Peyer's patch (tissue), 4 donors: Measurements from ENCODE around the gene SARM1. TPM values are rescaled to one million over a fixed set of nuclear protein-coding genes. Genes with fewer than 3 reads are reported as not detected.

Experiments used
- DNase-seq, 3 donors: peaks; one replicate each; pipeline ENCODE4 v3.0.0-alpha.2; 2017 to 2019
- H3K27ac ChIP-seq, 4 donors: fragments of 200-600 bp; sonication (generic); one replicate each; pipeline ENCODE4 v1.5.1; 2016 to 2019
- H3K27me3 ChIP-seq, 2 donors: fragments of 200-600 bp; sonication (generic); one replicate each; pipeline ENCODE4 v1.5.1; 2019
- H3K36me3 ChIP-seq, 3 donors: fragments of 200-600 bp; sonication (generic); one replicate each; pipeline ENCODE4 v1.5.1; 2016 to 2019
- H3K4me1 ChIP-seq, 4 donors: fragments of 200-600 bp; sonication (generic); one replicate each; pipeline ENCODE4 v1.5.1; 2016 to 2019
- H3K4me3 ChIP-seq, 4 donors: fragments of 200-600 bp; sonication (generic); 1 replicate in 3 of 4; 2 replicates in 1 of 4; pipeline ENCODE4 v1.5.1; 2016 to 2019; ENCODE audit warnings: mild to moderate bottlenecking in 1 of 4
- H3K9me3 ChIP-seq, 4 donors: fragments of 200-600 bp; sonication (generic); one replicate each; pipeline ENCODE4 v1.5.1; 2016 to 2019; ENCODE audit warnings: mild to moderate bottlenecking in 1 of 4
- POLR2A ChIP-seq, 2 donors: fragments of 450-650 bp; IDR thresholded peaks; one replicate each; pipeline ENCODE4 v1.5.1; 2017; ENCODE audit warnings: antibody characterized with exemption in 2 of 2, mild to moderate bottlenecking in 2 of 2, moderate library complexity in 2 of 2
- total RNA-seq, 4 donors: library from RNA; depleted of rRNA; stranded (reverse); fragments of >200 nt; gene quantifications; one replicate each; pipeline ENCODE4 v1.1.0, GENCODE V29; 2016
- TF ChIP-seq, protein P1 (sequence below), 6 experiments: fragments of 450-650 bp in 4 of 6; fragments of 200-600 bp in 2 of 6; sonication (generic) in 1 of 6; IDR thresholded peaks; one replicate each; pipeline ENCODE4 v1.5.1; 2017 to 2019; ENCODE audit warnings: antibody characterized with exemption in 6 of 6, mild to moderate bottlenecking in 3 of 6, moderate library complexity in 1 of 6

SARM1 gene
- total RNA-seq, 4 donors from 2014 or later = 12.8 to 37.6 (median 24.6) TPM

DNA sequence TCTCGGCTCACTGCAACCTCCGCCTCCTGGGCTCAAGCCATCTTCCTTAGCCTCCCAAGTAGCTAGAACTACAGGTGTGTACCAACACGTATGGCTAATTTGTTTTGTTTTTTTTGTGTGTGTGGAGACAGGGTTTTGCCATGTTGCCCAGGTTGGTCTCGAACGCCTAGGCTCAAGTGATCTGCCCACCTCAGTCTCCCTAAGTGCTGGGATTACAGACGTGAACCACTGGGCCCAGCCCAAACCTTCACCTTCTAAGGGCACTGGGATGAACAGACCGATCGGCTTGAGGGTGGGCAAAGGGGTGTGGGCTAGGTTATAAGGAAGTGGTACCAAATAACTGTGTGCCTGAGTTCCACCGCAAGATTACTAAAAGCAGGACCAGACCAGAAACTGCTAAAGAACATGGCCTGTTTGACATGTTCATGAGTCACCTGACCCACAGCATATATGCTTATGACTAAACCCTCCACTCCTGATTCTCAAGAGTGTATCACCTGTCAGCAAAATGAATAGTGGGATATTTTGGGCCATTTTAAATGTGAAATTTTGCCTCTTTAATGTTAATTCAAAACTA, 44.4 kb upstream of the SARM1 start:
- Histone ChIP-seq H3K4me1 (no peaks in the 10 kb centered on the region), H3K27ac (no peak overlapping the region), H3K9me3 (no peaks in the 10 kb centered on the region), H3K36me3 (peaks cover 0 to 41% (median 0%) of the 10 kb centered on the region in 3 donors), H3K4me3 (no peak overlapping the region), H3K27me3 (no peaks in the 10 kb centered on the region)
- TF ChIP-seq, protein P1, sequence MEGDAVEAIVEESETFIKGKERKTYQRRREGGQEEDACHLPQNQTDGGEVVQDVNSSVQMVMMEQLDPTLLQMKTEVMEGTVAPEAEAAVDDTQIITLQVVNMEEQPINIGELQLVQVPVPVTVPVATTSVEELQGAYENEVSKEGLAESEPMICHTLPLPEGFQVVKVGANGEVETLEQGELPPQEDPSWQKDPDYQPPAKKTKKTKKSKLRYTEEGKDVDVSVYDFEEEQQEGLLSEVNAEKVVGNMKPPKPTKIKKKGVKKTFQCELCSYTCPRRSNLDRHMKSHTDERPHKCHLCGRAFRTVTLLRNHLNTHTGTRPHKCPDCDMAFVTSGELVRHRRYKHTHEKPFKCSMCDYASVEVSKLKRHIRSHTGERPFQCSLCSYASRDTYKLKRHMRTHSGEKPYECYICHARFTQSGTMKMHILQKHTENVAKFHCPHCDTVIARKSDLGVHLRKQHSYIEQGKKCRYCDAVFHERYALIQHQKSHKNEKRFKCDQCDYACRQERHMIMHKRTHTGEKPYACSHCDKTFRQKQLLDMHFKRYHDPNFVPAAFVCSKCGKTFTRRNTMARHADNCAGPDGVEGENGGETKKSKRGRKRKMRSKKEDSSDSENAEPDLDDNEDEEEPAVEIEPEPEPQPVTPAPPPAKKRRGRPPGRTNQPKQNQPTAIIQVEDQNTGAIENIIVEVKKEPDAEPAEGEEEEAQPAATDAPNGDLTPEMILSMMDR (IDR thresholded peaks at IDR 0.05) = no peak
- no peak for TF ChIP-seq POLR2A (IDR thresholded peaks at IDR 0.05)
- peak in 1 of 3 donors; percentile 3 for DNase-seq

DNA sequence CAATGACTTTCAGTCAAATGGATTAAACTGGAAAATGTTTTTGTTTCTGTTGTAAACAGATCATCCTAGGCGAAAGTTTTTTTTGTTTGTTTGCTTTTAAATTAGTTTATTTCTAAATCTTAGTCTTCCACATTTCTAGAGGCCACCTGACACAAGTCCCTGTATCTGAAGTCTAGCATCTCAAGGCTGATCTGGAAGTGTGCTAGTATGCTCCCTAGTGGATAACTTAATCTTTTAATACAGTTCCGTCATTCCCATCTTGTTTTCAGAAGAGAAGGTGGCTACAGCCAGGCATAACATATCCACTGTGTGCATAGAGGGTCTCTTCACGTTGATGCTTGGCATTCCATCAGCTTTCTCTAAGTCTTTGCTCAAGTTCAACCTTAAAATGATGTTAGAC, 43.8 kb upstream of the SARM1 start:
- Histone ChIP-seq H3K27me3 (no peaks in the 10 kb centered on the region), H3K4me1 (no peaks in the 10 kb centered on the region), H3K36me3 (peaks cover 0 to 41% (median 0%) of the 10 kb centered on the region in 3 donors), H3K9me3 (no peaks in the 10 kb centered on the region), H3K27ac (no peak overlapping the region), H3K4me3 (no peak overlapping the region)
- DNase-seq = peak in 1 of 3 donors; percentile 2
- TF ChIP-seq POLR2A (IDR thresholded peaks at IDR 0.05) = no peak
- TF ChIP-seq, protein P1 (IDR thresholded peaks at IDR 0.05) = no peak

DNA sequence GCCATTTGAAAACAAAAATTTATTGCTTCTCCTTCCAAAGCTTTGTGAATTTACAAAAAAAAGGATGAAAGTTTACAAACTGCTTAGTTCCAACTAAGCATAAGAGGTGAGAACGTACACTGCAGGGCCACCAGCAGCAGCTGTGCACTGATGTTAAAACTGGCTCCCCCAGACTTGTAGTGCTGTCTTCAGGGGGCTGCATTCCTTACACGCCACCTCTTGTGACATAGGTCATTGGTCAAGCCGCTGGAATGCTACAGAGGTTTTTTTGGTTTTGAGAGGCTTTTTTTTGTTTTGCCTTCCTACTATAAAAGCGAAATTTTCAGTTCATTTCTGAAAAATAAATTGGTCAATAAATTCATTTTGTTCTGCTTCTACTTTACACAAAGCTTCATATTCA, 43.2 kb upstream of the SARM1 start:
- Histone ChIP-seq H3K27me3 (no peaks in the 10 kb centered on the region), H3K36me3 (peaks cover 0 to 41% (median 0%) of the 10 kb centered on the region in 3 donors), H3K4me1 (peaks cover 0 to 2% (median 0%) of the 10 kb centered on the region in 4 donors), H3K4me3 (no peak overlapping the region), H3K27ac (no peak overlapping the region), H3K9me3 (no peaks in the 10 kb centered on the region)
- no peak for DNase-seq
- no peak for TF ChIP-seq POLR2A (IDR thresholded peaks at IDR 0.05)
- TF ChIP-seq, protein P1 (IDR thresholded peaks at IDR 0.05) = no peak

DNA sequence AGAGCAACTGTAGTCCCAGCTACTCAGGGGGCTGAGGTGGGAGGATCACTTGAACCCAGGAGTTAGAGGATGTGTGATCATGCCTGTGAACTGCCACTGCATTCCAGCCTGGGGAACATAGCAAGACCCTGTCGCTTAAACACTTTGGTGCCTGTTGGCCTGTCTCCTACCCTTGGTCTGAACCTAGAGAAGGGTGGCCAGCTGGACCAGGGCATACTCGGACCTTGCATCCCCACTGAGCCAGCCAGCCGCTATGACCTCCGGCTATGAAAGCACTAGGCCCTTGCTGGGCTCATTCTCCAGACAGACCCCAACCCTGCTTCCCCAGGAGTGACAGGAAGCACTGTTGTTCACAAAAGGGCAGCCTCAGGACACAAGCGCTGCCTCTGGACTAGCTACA, 40.8 kb upstream of the SARM1 start:
- peaks cover 0 to 16% (median 2%) of the 10 kb centered on the region in 4 donors for H3K4me1 ChIP-seq

DNA sequence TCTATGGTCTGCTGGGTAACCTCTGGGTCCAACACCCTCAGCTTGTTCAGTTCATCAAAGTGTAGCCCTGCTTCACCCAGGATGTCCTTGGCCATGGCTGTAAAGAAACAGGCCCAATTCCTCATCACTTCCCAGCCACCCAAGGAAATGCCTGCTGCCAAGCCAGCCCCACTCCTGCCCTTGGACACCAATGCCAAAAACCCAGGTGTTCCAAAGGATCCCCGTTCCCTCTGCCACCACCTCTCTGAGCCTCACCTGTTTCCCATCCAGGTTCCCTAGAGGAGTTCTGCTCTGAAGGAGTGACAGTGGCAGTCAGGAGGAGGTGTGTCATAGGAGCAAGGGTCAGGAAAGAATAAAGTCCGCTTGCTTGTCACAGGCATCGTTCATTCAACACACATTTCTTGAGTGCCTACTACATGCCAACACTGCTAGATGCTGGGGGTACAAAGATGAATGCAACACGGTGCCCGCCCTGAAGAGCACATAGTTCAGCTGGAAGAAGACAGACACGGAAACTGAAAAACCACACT, 39.5 kb upstream of the SARM1 start:
- Histone ChIP-seq H3K27ac (peak overlapping the region in 2 of 4 donors; percentile 65 to 82), H3K36me3 (peaks cover 0 to 41% (median 0%) of the 10 kb centered on the region in 3 donors), H3K4me3 (peak overlapping the region in 2 of 4 donors; percentile 2 to 15), H3K27me3 (no peaks in the 10 kb centered on the region), H3K9me3 (no peaks in the 10 kb centered on the region), H3K4me1 (peaks cover 0 to 26% (median 6%) of the 10 kb centered on the region in 4 donors)
- TF ChIP-seq, protein P1 (IDR thresholded peaks at IDR 0.05) = no peak
- TF ChIP-seq POLR2A (IDR thresholded peaks at IDR 0.05) = peak in 1 of 2 donors; percentile 19
- peak in 1 of 3 donors; percentile 79 for DNase-seq

More for the DNA sequence above, 40.8 kb upstream of the SARM1 start:
- Histone ChIP-seq H3K36me3 (peaks cover 0 to 41% (median 0%) of the 10 kb centered on the region in 3 donors), H3K27ac (no peak overlapping the region), H3K9me3 (no peaks in the 10 kb centered on the region), H3K27me3 (no peaks in the 10 kb centered on the region), H3K4me3 (no peak overlapping the region)
- no peak for DNase-seq
- TF ChIP-seq, protein P1 (IDR thresholded peaks at IDR 0.05) = no peak
- no peak for TF ChIP-seq POLR2A (IDR thresholded peaks at IDR 0.05)
